ES-I3 (cell line): ENCODE data around the gene SDK2.
A peak's percentile ranks its signal among the peaks of the same experiment; 100 is the strongest.
"Not testable (repeated sequence)": the region's sequence is repeated elsewhere in the genome, so short reads cannot be mapped to it uniquely, and the experiment has no call there.

Experiments used
- H3K36me3 ChIP-seq: 2 replicates; pipeline ENCODE4 v1.6.1; 2013; ENCODE audit warnings: mild to moderate bottlenecking, low read length, control low read depth, moderate library complexity; ENCODE audit not compliant: insufficient read depth
- H3K4me1 ChIP-seq: 2 replicates; pipeline ENCODE4 v1.6.1; 2013; ENCODE audit warnings: mild to moderate bottlenecking, control low read depth, low read length; ENCODE audit not compliant: insufficient read depth
- H3K9ac ChIP-seq: 2 replicates; pipeline ENCODE4 v1.6.1; 2013; ENCODE audit warnings: low read depth, mild to moderate bottlenecking, low read length, moderate library complexity
- H3K9me3 ChIP-seq: 2 replicates; pipeline ENCODE4 v1.6.1; 2013; ENCODE audit warnings: mild to moderate bottlenecking, low read length, moderate library complexity; ENCODE audit not compliant: control insufficient read depth, insufficient read depth

The SDK2 gene

DNA sequence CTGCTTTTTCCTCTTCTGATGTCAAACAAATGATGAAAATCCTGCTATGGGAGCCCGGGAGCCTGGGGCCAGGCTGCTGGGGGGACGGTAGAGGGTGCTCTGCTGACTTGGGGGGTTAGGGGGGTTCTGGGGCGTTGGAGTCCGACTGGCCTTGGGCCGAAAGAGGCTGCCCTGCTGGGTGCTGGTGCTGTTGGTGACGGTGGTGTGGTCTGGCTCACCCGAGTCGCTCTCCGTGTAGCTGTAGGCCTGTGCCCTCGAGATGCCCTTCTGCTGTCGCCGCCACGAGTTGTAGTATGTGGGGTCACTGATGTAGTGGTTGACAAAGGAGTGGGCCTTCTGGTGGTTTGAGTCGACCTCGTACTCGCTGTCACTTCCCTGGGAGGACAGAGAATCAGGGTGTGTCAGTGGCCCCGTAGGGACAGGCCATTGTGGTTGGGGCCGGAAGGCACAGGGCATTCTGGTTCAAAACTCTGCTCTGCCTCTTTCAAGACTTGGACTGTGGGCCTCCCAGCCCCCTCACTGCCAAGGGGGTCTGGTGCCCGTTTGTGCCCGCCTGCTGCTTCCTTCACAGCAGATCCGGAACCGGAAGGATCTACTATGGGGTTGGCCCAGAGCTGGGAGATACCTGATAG lies 305.6 kb downstream of the SDK2 start:
- Histone ChIP-seq H3K36me3 (no peaks in the 10 kb centered on the region), H3K4me1 (peaks cover 24% of the 10 kb centered on the region), H3K9me3 (no peaks in the 10 kb centered on the region), H3K9ac (no peak overlapping the region)

DNA sequence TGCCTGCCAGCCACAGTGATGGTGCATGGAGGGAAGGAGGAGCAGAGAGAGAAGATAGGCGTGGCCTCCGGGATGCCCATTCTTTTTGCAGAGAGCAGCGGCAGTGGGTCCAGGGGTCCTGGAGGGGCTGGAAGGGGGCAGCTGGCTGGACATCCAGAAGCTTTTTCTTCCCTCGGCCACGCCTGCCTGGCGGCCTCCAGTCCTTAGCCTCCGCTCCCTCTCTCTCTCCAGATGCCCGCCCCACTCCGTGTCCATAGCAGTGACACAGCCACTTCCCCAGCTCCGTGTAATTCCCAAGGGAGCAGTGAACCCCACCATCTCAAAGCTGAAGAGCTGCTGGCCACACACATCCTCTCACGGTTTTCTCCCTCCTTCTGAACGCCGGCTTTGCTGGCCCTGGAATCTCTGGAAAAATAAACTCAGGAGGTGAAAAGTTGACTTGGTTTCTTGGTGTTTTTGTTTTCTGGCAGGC lies 306.2 kb downstream of the SDK2 start:
- peaks cover 21% of the 10 kb centered on the region for H3K4me1 ChIP-seq

GRCh38 chr17:73337330-73337710 lies 306.9 kb downstream of the SDK2 start:
- Histone ChIP-seq H3K9me3 (no peaks in the 10 kb centered on the region), H3K9ac (no peak overlapping the region), H3K4me1 (peaks cover 21% of the 10 kb centered on the region), H3K36me3 (no peaks in the 10 kb centered on the region)

More for the DNA sequence above, 306.2 kb downstream of the SDK2 start:
- Histone ChIP-seq H3K9ac (no peak overlapping the region), H3K9me3 (no peaks in the 10 kb centered on the region), H3K36me3 (no peaks in the 10 kb centered on the region)

DNA sequence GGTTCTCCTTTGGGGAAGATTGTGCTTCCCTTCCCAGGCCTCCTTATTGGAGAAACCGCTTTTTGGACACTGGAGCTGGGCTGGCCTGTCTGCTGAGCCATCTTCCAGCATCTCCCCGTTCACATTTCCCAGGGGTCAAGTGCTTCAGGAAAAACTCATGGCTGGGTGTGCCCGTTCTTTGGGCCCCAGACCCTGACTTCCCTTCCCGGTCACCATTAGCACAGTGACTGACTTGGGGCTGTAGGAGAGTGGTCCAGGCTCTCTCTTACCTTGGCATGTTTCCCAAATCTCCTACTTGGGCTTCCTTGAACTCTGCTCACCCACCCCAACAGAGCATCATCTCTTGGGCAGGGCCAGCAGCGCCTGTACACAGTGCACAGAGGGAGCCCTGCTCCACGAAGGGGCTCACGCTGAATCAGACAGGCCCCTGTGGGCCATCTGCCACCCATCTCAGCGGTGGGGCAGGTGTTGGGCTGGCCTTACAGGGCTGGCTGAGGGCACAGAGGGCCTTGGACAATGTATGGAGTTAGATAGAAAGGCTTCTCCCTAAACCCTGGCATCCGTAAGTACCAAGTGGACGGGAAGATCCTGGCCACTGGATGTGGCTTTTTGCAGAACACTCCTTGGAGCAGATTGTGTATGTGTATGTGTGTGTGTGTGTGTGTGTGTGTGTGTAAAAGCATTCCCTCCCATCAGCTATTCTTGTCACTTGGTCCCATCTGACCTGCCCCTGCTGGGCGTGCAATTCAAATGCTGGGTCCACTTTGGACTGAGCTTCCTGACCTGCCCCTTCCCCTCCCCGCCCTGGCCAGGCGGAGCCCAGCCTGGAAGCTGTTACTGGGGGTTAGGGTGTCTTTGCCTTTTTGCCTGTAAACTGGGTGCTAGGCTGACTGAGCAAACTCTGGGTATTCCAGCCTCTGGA lies 307.6 kb downstream of the SDK2 start:
- peaks cover 21% of the 10 kb centered on the region for H3K4me1 ChIP-seq
- H3K36me3 ChIP-seq = no peaks in the 10 kb centered on the region
- no peaks in the 10 kb centered on the region for H3K9me3 ChIP-seq
- H3K9ac ChIP-seq = no peak overlapping the region

DNA sequence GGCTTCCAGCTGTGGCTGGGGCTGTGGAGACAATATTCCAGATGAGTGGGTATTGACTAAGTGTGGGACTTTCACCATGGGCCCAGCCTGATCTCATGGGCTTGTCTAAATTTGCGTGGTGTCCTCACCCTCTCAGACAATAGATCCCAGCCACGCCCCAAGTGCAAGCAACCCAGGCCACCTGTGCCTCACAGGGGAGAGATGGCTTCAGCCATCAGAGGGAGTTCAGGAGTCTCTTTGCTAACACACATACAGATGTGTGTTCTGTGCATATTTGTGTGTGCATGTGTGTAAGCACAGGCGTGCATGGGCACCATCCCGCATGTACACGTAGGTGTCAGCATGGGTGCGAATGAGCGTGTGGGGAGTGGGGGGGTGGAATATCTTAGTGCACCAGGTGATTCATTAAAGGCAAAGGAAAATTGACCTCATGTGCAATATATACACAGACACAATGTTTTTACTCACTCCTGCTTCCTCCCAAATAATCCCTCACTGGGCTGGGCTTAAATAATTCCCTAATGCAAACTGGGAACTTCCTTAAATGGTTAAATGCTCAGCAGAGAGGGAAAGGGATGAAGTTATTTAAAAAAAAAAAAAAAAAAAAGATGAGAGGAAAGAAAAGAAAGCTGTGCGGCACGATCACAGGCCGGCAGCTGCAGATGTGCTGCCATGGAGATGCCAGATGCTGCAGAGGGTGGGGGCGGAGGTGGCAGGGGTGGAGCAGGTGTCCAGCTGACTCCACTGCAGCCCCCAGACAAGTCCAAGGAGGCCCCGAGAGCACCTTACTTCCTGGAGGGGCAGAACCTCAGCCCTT lies 308.4 kb downstream of the SDK2 start:
- H3K9me3 ChIP-seq = no peaks in the 10 kb centered on the region
- H3K4me1 ChIP-seq = peaks cover 15% of the 10 kb centered on the region
- H3K36me3 ChIP-seq = no peaks in the 10 kb centered on the region
- no peak overlapping the region for H3K9ac ChIP-seq

- no peaks in the 10 kb centered on the region for H3K36me3 ChIP-seq
- H3K9ac ChIP-seq = no peak overlapping the region
- H3K9me3 ChIP-seq = no peaks in the 10 kb centered on the region
- H3K4me1 ChIP-seq = peaks cover 15% of the 10 kb centered on the region
Measured at GRCh38 chr17:73334771-73335513, 309.3 kb downstream of the SDK2 start.

GRCh38 chr17:73333445-73333844 lies 310.8 kb downstream of the SDK2 start:
- H3K36me3 ChIP-seq, H3K9ac ChIP-seq, H3K9me3 ChIP-seq: not testable (repeated sequence)
- H3K4me1 ChIP-seq = peaks cover 15% of the 10 kb centered on the region

- no peaks in the 10 kb centered on the region for H3K9me3 ChIP-seq
- peaks cover 5% of the 10 kb centered on the region for H3K4me1 ChIP-seq
- H3K36me3 ChIP-seq = no peaks in the 10 kb centered on the region
- H3K9ac ChIP-seq = no peak overlapping the region
Measured at GRCh38 chr17:73331060-73331459, 313.2 kb downstream of the SDK2 start.

DNA sequence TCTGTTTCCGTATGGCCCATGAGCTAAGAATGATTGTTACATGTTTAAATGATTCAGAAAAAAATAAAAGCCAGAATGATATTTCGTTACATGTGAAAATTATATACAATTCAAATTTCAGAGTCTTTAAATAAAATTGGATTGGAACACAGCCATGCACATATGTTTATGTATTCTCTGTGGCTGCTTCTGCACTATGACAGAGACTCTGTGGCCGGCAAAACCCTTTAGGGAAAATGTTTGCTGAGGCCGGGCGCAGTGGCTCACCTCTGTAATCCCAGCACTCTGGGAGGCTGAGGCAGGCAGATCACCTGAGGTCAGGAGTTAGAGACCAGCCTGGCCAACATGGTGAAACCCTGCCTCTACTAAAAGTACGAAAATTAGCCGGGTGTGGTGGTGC lies 316.6 kb downstream of the SDK2 start:
- no peak overlapping the region for H3K9ac ChIP-seq
- H3K9me3 ChIP-seq = no peaks in the 10 kb centered on the region
- H3K36me3 ChIP-seq = no peaks in the 10 kb centered on the region
- peaks cover 22% of the 10 kb centered on the region for H3K4me1 ChIP-seq

DNA sequence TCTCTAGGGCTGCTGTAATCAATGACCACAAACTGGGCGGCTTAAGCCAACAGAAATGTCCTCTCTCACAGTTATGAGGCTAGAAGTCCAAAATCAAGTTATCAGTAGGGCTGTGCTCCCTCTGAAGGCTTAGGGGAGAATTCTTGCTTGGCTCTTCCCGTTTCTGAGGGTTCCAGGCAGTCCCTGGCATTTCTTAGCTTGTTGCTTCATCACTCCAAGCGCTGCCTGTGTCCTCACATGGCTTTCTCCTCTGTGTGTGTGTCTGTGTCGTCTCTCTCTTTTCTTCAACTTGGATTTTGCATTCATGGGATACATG lies 318.8 kb downstream of the SDK2 start:
- H3K36me3 ChIP-seq = no peaks in the 10 kb centered on the region
- H3K9ac ChIP-seq = no peak overlapping the region
- H3K9me3 ChIP-seq = no peaks in the 10 kb centered on the region
- peaks cover 24% of the 10 kb centered on the region for H3K4me1 ChIP-seq

DNA sequence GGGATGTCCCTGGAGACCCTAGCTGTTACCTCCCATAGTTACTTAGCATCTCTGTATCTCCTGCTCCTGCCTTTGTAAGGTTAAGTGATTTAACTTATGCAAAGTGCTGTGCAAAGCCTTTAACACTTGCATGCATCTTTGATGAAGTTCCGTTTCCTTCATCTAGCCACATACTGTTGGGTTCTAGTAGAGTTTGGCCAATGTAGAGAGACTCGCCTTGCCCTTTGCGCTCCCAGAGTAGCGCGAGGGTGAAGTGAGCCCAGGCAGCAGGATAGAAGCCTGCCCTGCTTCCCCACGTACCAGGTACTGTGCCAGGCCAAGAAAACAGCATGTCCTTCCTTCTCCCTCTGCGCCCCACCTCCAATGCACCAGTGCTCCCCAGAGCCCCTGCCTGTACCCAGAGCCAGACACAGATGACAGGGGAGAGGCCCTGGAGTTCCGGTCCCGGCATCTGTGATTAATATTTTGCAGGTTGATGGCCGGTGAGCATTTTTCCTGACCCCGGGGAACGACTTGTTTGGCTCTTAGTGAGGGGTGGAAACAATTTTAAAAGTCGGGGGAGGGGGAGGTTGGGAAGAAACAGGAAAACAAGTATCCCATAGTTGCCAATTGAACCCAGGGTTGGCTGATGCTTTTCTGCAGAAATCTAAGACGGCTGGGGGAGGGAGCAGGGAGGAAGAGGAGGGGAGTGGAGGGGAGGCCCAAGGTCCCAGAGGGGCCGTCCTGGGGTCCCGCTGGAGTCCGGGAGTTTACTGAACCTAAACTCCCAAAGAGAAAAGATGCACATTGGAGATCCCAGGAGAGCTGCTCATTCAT lies 319.3 kb downstream of the SDK2 start:
- Histone ChIP-seq H3K9me3 (no peaks in the 10 kb centered on the region), H3K4me1 (peaks cover 24% of the 10 kb centered on the region), H3K36me3 (no peaks in the 10 kb centered on the region), H3K9ac (peak overlapping the region; percentile 21; the same call in 1 of the 2 replicates)

DNA sequence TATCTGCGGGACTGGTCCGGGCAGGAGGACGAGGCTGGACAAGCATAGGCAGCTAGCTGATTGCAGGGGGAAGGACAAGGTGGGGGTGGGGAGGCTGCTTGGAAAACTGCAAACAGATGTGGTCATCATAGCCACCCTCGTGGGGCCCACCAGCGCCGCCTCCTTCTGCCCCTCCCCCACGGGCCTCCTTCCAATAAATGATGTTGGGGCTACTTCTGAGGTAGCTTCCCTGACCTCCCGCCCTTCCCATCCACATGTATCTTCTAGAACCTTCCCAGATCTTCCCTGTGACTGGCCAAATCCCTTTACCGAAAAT lies 320.1 kb downstream of the SDK2 start:
- peaks cover 24% of the 10 kb centered on the region for H3K4me1 ChIP-seq
- H3K9ac ChIP-seq = peak overlapping the region; percentile 11; the same call in 1 of the 2 replicates
- no peaks in the 10 kb centered on the region for H3K36me3 ChIP-seq
- H3K9me3 ChIP-seq = no peaks in the 10 kb centered on the region

DNA sequence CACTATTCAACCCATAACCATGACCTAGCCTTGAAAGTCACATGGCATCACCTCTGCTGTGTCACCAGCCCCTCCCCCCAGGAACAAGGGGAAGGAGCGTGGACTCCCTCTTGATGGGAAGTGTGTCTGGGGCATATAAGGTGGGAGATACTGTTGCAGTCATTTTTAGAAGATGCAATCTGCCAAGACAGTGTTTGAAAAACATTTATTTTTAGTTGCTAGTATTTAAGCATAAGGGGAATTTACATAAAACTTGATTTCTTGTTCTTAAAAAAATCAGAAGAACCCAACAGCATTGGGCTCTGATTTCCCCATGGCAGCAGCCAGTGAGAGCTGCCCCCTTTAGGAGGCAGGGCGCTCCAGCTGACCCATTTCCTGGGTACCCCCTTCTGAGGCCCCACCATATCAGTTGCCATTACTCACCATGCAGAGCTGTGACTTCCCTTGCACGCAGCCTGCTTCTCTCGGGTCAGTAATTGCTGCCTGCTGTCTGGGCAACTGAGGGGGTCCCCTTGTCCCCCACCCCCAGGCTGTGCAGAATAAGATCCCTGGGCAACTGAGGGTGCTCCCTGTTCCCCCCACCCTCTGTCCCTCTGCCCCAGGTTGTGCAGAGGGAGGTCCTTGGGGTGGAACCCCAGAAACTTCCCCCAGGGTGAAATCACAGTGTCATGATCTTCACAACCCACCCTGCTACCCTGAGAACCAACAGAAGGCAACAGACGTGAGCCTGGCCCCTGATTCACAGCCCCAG lies 320.7 kb downstream of the SDK2 start:
- Histone ChIP-seq H3K4me1 (peaks cover 24% of the 10 kb centered on the region), H3K9me3 (no peaks in the 10 kb centered on the region), H3K36me3 (no peaks in the 10 kb centered on the region), H3K9ac (peak overlapping the region; percentile 11; the same call in 1 of the 2 replicates)
